Tongue (tissue), 2 donors: ENCODE results near the gene OSBPL1A. TPM values are rescaled to one million over a fixed set of nuclear protein-coding genes. Genes with fewer than 3 reads are reported as not detected.

Source experiments
- DNase-seq: peaks from one replicate; pipeline ENCODE4 v3.0.0-alpha.2; 2015
- total RNA-seq: library from RNA; depleted of rRNA; stranded (reverse); fragments of >200 nt; gene quantifications from one replicate; pipeline ENCODE4 v1.2.3, GENCODE V29; 2014

OSBPL1A gene
- total RNA-seq, 1 donor from 2014 or later: 85.8 TPM

GRCh38 chr18:24267878-24268277, 129.7 kb downstream of the OSBPL1A start:
- DNase-seq: no peak

GRCh38 chr18:24266131-24266530, 131.5 kb downstream of the OSBPL1A start:
- DNase-seq: peak; percentile 55

DNA sequence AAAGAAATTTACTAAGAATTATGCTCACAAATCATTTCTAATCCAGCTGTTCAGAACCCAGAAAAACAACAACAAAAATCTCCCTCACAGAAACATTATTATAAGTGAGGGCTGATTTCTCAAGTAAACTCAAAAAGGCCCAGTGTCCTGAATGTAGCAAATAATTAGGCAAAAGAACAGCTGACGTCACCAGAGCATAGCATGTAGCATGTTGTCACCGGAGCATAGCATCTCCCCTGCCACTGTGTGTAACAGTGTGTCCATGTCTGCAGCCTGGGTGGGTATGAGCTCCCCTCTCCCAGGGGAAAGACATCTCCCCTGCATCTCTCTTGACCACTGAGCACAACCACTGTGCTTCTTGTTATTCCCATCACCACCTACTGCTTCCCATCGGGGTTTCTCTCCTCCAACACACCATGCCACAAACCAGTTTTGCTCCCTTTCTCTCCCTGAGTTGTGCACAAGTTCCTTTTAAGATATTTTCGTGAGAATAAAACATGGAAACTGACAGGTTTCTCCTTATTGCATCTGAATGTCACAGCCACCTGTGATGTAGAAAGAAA, 132.0 kb downstream of the OSBPL1A start:
- DNase-seq: no peak

DNA sequence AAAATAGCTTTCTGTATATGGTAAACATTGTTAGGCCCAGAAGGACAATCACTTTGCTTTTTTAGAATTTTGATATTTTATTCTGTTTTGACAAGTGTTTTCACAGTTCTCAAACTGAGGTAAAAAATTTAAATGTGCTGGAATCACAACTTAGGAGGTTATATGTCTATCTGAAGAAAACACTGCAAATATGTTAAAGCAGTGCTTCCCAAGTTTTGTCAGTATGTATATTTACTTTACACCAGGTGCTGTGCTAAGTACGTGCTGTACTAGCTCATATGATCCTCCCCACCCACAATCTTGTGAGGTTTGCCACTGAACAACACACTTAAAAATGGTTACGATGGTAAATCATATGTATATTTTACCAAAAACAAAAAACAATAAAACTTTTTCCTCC, 134.6 kb downstream of the OSBPL1A start:
- DNase-seq: peak; percentile 26

GRCh38 chr18:24262087-24262486, 135.5 kb downstream of the OSBPL1A start:
- no peak for DNase-seq

- no peak for DNase-seq
These were observed 137.6 kb downstream of the OSBPL1A start for GRCh38 chr18:24259869-24260641.

GRCh38 chr18:24254071-24254470, 143.6 kb downstream of the OSBPL1A start:
- DNase-seq: no peak

GRCh38 chr18:24249716-24250115, 147.9 kb downstream of the OSBPL1A start:
- DNase-seq: no peak

DNA sequence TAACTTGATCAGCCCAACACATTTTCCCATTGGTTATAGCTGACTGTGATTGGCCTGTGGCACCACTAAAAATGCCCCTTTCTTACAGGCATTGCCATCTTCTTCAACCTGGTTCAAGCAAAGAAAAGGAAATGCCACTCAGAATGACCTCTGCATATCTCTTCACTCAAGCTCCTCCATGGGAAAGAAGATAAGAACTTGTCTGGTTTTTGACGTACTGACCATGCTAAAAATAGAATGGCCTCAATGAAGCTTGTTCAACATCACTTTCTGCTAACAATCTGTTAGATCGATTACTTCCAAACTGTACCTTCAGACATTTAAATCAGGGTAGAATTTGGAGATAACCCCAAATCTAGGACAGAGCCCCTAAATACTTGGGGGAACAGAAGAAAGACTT, 149.3 kb downstream of the OSBPL1A start:
- no peak for DNase-seq

- DNase-seq: no peak
These were observed 151.5 kb downstream of the OSBPL1A start for GRCh38 chr18:24246143-24246542.

DNA sequence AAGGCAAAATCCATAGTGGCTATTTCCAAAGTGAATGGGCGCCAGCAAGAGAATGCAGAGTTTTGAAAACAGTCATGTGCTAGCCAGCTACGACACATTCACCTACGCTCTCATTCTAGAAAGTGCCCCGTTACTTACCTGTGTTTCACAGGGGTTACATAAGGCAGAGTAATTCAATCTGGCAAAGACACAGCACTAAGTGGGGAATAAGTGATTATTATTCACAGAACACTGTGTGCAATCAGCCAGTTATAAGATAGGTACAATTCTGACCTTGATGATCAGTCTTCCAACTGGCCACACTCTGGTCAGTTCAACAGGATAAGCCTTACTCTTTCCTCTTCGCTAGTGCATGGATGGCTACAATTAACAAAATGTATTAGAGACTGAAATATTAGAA, 152.9 kb downstream of the OSBPL1A start:
- no peak for DNase-seq

- DNase-seq: no peak
These were observed 153.9 kb downstream of the OSBPL1A start for GRCh38 chr18:24243677-24244076.

- no peak for DNase-seq
These were observed 158.3 kb downstream of the OSBPL1A start for GRCh38 chr18:24239341-24239740.

- DNase-seq: no peak
These were observed 159.2 kb downstream of the OSBPL1A start for GRCh38 chr18:24238387-24238786.

- DNase-seq: no peak
These were observed 162.7 kb downstream of the OSBPL1A start for GRCh38 chr18:24234850-24235418.

- DNase-seq: no peak
These were observed 163.3 kb downstream of the OSBPL1A start for GRCh38 chr18:24234330-24234729.

DNA sequence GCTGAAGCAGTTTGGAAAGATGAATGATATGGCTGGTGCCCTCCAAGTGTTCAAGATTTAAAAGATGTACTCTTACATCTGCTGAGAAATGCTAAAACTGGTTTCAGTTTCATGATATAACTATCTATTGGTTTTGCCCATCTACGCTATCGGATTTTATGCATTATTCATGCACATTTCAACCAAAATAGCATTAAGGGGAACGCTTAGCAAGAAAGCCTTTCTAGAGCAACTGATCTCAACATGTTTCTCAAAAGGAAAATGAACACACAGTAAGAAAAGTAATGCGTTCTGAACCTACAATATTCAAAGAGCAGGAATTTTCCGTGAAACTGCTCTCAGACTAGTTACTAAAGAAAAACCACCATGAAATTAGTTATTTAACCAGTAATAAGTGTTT, 164.8 kb downstream of the OSBPL1A start:
- no peak for DNase-seq

- peak; percentile 82 for DNase-seq
These were observed 165.6 kb downstream of the OSBPL1A start for GRCh38 chr18:24231773-24232735.

- no peak for DNase-seq
These were observed 166.9 kb downstream of the OSBPL1A start for GRCh38 chr18:24230766-24231165.

DNA sequence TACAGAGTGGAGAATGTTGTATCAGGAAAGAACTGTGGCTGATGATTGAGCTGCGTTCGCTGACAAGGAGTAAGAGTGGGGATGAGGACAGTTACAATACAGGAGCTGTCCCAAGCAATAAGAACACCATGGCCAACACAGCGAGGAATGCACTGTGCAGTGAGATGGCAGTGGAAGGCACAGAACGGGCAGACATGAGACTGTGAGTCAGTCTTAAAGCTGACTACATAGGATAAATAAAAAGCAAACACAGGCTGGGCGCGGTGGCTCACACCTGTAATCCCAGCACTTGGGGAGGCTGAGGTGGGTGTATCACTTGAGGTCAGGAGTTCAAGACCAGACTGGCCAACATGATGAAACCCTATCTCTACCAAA, 169.0 kb downstream of the OSBPL1A start:
- DNase-seq: no peak

- no peak for DNase-seq
These were observed 169.5 kb downstream of the OSBPL1A start for GRCh38 chr18:24227977-24228666.

- no peak for DNase-seq
These were observed 177.3 kb downstream of the OSBPL1A start for GRCh38 chr18:24220318-24220688.
